Glutamatergic neuron (in vitro differentiated cells): ENCODE data around the gene GRIA3. TPM values are rescaled to one million over a fixed set of nuclear protein-coding genes. Genes with fewer than 3 reads are reported as not detected.
"Not testable (repeated sequence)": the region's sequence is repeated elsewhere in the genome, so short reads cannot be mapped to it uniquely, and the experiment has no call there.

Experiments
- DNase-seq: peaks from one replicate; pipeline ENCODE4 v3.0.0; 2022
- H3K27ac Mint-ChIP-seq: one replicate; pipeline ENCODE4 v1.8.0; 2020; ENCODE audit warnings: mild to moderate bottlenecking, mixed read lengths, inconsistent platforms; ENCODE audit not compliant: unreplicated experiment
- H3K27me3 Mint-ChIP-seq: one replicate; pipeline ENCODE4 v1.8.0; 2020; ENCODE audit warnings: mild to moderate bottlenecking, moderate library complexity, mixed read lengths, inconsistent platforms; ENCODE audit not compliant: unreplicated experiment
- H3K36me3 Mint-ChIP-seq: one replicate; pipeline ENCODE4 v1.8.0; 2020; ENCODE audit warnings: mild to moderate bottlenecking, mixed read lengths, inconsistent platforms; ENCODE audit not compliant: unreplicated experiment
- H3K4me1 Mint-ChIP-seq: one replicate; pipeline ENCODE4 v1.8.0; 2020; ENCODE audit warnings: mild to moderate bottlenecking, low read depth, mixed read lengths, inconsistent platforms; ENCODE audit not compliant: unreplicated experiment
- H3K4me3 Mint-ChIP-seq: one replicate; pipeline ENCODE4 v1.8.0; 2020; ENCODE audit warnings: mild to moderate bottlenecking, mixed read lengths, inconsistent platforms; ENCODE audit not compliant: unreplicated experiment
- H3K9me3 Mint-ChIP-seq: one replicate; pipeline ENCODE4 v1.8.0; 2020; ENCODE audit warnings: mild to moderate bottlenecking, moderate library complexity, mixed read lengths, inconsistent platforms; ENCODE audit not compliant: unreplicated experiment
- total RNA-seq: library from RNA; stranded (reverse); fragmentation: NEBNext Ultra II Directional; extraction: Animal tissue kit (Norgen Biotek cat#: 25700); gene quantifications from one replicate; pipeline ENCODE4 v1.2.1, GENCODE V29; 2021; ENCODE audit not compliant: unreplicated experiment
- TF ChIP-seq, protein P1 (sequence below): fragments of 200-600 bp; sonication (generic); IDR thresholded peaks from one replicate; pipeline ENCODE4 v1.5.0; 2021; ENCODE audit not compliant: partially characterized antibody, unreplicated experiment

The GRIA3 gene
- total RNA-seq, 1 donor from 2014 or later = 9.7 TPM

DNA sequence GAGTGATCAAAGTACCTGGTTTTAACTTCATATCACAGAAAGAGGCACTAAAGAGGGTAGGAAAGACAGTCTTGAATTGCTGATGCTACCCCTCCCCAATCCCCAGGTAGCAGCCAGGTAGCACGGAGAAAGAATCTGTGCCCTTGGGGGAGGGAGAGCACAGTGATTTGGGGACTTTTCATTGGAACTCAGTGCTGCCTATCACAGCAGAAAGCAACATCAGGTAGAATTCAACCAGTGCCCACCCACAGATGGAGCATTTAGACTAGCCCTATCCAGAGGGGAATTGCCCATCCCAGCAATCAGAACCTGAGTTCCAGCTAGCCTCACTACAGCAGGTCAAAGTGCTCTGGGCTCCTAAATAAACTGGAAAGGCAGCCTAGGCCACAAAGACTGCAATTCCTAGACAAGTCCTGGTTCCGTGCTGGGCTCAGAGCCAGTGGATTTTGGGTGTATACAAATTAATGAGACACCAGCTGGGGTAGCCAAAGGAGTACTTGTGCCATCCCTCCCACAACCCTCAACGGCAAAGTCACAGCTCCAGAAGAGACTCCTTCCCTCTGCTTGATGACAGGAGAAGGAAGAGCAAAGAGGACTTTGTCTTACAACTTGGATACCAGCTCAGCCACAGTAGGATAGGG lies 320.7 kb downstream of the GRIA3 start:
- H3K9me3 Mint-ChIP-seq = no peaks in the 10 kb centered on the region
- H3K4me3 Mint-ChIP-seq = no peak overlapping the region
- no peaks in the 10 kb centered on the region for H3K36me3 Mint-ChIP-seq
- H3K4me1 Mint-ChIP-seq = no peaks in the 10 kb centered on the region
- peaks cover 2% of the 10 kb centered on the region for H3K27me3 Mint-ChIP-seq
- DNase-seq = no peak
- H3K27ac Mint-ChIP-seq = no peak overlapping the region
- TF ChIP-seq, protein P1, sequence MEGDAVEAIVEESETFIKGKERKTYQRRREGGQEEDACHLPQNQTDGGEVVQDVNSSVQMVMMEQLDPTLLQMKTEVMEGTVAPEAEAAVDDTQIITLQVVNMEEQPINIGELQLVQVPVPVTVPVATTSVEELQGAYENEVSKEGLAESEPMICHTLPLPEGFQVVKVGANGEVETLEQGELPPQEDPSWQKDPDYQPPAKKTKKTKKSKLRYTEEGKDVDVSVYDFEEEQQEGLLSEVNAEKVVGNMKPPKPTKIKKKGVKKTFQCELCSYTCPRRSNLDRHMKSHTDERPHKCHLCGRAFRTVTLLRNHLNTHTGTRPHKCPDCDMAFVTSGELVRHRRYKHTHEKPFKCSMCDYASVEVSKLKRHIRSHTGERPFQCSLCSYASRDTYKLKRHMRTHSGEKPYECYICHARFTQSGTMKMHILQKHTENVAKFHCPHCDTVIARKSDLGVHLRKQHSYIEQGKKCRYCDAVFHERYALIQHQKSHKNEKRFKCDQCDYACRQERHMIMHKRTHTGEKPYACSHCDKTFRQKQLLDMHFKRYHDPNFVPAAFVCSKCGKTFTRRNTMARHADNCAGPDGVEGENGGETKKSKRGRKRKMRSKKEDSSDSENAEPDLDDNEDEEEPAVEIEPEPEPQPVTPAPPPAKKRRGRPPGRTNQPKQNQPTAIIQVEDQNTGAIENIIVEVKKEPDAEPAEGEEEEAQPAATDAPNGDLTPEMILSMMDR = no peak

DNA sequence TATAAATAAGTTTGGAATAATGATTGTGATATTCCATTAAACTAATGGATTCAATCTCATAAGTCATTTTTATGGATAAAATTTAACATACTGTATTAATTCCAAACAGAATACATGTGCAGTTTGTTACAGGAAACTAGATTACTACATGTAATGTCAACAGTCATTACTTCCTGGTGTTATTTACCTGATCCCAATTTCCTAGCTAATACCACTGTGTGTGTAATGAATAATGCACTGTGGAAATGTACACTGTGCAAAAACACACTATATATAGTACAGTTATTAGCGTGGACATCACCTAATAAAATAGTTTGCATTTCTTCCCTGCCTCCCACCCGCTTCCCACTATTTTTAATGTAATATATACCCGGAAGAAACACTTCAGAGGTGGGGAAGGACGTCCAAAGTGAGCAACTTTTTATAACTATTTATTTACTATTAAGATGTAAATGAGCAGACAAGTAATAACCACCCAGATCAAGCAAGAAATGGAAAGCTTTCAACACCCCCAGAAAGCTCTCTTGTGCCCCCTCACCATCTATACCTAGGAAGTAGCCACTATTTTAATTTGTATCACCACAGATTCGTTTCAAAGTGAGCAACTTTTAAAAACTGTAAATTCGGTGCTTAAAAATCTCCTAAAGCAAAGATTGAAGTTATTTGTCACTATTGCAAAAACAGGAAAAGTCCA lies 329.7 kb downstream of the GRIA3 start:
- Mint-ChIP-seq H3K9me3 (peaks cover 1% of the 10 kb centered on the region), H3K4me3 (no peak overlapping the region)

DNA sequence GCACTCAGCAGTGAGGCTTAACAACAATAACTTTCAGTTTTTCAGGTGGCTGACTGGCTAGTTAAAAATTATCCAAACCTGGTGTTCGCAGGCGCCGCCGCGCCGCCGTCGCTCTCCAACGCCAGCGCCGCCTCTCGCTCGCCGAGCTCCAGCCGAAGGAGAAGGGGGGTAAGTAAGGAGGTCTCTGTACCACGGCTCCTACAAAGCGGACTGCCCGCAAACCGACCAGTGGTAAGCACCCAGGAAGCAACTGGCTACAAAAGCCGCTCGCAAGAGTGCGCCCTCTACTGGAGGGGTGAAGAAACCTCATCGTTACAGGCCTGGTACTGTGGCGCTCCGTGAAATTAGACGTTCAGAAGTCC lies 330.2 kb downstream of the GRIA3 start:
- peaks cover 15% of the 10 kb centered on the region for H3K36me3 Mint-ChIP-seq
- TF ChIP-seq, protein P1 = peak; percentile 8
- not testable (repeated sequence) for DNase-seq, H3K27me3 Mint-ChIP-seq, H3K9me3 Mint-ChIP-seq, H3K4me3 Mint-ChIP-seq, H3K4me1 Mint-ChIP-seq, H3K27ac Mint-ChIP-seq

More for the DNA sequence above, 329.7 kb downstream of the GRIA3 start:
- Mint-ChIP-seq H3K27me3 (no peaks in the 10 kb centered on the region), H3K36me3 (peaks cover 15% of the 10 kb centered on the region), H3K4me1 (no peaks in the 10 kb centered on the region), H3K27ac (no peak overlapping the region)
- no peak for DNase-seq
- TF ChIP-seq, protein P1 = no peak

- Mint-ChIP-seq H3K36me3 (peaks cover 15% of the 10 kb centered on the region), H3K27me3 (no peaks in the 10 kb centered on the region), H3K4me1 (no peaks in the 10 kb centered on the region), H3K9me3 (peaks cover 1% of the 10 kb centered on the region), H3K27ac (no peak overlapping the region), H3K4me3 (no peak overlapping the region)
- no peak for DNase-seq
- TF ChIP-seq, protein P1 = no peak
Observed at GRCh38 chrX:123518791-123519190, 334.7 kb downstream of the GRIA3 start.

DNA sequence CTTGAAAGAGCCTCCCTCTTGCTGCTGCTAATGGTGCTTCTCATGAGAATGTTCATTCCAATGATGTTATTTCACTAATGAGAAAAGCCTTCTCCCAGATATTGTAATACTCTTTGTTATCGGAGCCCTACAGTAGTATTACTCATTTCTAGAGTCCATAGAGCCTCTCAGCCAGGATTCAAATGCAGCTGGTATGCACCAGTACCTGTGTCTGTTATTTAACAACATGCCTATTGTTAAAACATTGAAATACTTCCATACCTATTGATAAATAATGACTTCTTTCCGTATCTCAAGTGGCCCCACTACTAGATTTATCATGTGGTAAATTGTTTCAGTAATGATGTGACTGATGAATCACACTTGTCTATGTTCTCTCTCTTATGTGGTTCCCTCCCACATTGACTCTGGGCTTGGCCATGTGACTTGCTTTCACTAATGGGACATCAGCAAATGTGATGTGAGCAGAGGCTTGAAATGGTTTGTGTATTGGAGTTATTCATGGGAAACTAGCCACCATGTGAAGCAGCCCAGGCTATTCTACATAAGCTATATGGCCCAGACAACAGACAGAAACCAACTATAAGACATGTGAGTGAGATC lies 341.1 kb downstream of the GRIA3 start:
- no peaks in the 10 kb centered on the region for H3K9me3 Mint-ChIP-seq
- no peak for DNase-seq
- TF ChIP-seq, protein P1 = no peak
- H3K27ac Mint-ChIP-seq = no peak overlapping the region
- no peaks in the 10 kb centered on the region for H3K4me1 Mint-ChIP-seq
- no peaks in the 10 kb centered on the region for H3K36me3 Mint-ChIP-seq
- H3K4me3 Mint-ChIP-seq = no peak overlapping the region
- no peaks in the 10 kb centered on the region for H3K27me3 Mint-ChIP-seq

GRCh38 chrX:123530726-123531125 lies 346.6 kb downstream of the GRIA3 start:
- not testable (repeated sequence) for H3K27ac Mint-ChIP-seq, H3K9me3 Mint-ChIP-seq, H3K36me3 Mint-ChIP-seq, H3K4me1 Mint-ChIP-seq, H3K4me3 Mint-ChIP-seq, DNase-seq, H3K27me3 Mint-ChIP-seq
